Myocyte (in vitro differentiated cells): Measurements from ENCODE around the gene RALGAPB. TPM values are rescaled to one million over a fixed set of nuclear protein-coding genes. Genes with fewer than 3 reads are reported as not detected.
"Not testable (repeated sequence)": the region's sequence is repeated elsewhere in the genome, so short reads cannot be mapped to it uniquely, and the experiment has no call there.

Experiments used
- DNase-seq: peaks from one replicate; pipeline ENCODE4 v3.0.0-alpha.2; 2012; ENCODE audit warnings: low read depth
- total RNA-seq: library from RNA; depleted of rRNA; stranded (reverse); fragments of >200 nt; gene quantifications from 2 replicates; pipeline ENCODE4 v1.2.3, GENCODE V29; 2014

The RALGAPB gene
- total RNA-seq, 1 donor from 2014 or later, result 24.3 TPM

GRCh38 chr20:38485041-38485440 lies 12.4 kb downstream of the RALGAPB start:
- no peak for DNase-seq

- no peak for DNase-seq
These were observed 16.5 kb downstream of the RALGAPB start for GRCh38 chr20:38489181-38489580.

- no peak for DNase-seq
These were observed 24.7 kb downstream of the RALGAPB start for GRCh38 chr20:38497246-38497935.

GRCh38 chr20:38498909-38499308 lies 26.3 kb downstream of the RALGAPB start:
- DNase-seq, result no peak

GRCh38 chr20:38499366-38499765 lies 26.7 kb downstream of the RALGAPB start:
- no peak for DNase-seq

GRCh38 chr20:38501858-38502436 lies 29.3 kb downstream of the RALGAPB start:
- no peak for DNase-seq

- no peak for DNase-seq
These were observed 31.9 kb downstream of the RALGAPB start for GRCh38 chr20:38504368-38505090.

- DNase-seq, result no peak
These were observed 32.4 kb downstream of the RALGAPB start for GRCh38 chr20:38505091-38505455.

- DNase-seq, result not testable (repeated sequence)
These were observed 39.1 kb downstream of the RALGAPB start for GRCh38 chr20:38511726-38512125.

GRCh38 chr20:38514185-38514584 lies 41.5 kb downstream of the RALGAPB start:
- no peak for DNase-seq

- DNase-seq, result no peak
These were observed 42.3 kb downstream of the RALGAPB start for GRCh38 chr20:38514947-38515346.

- no peak for DNase-seq
These were observed 43.0 kb downstream of the RALGAPB start for GRCh38 chr20:38515631-38516030.

GRCh38 chr20:38519426-38519825 lies 46.8 kb downstream of the RALGAPB start:
- no peak for DNase-seq

- no peak for DNase-seq
These were observed 47.6 kb downstream of the RALGAPB start for GRCh38 chr20:38520261-38520660.

- DNase-seq, result no peak
These were observed 51.1 kb downstream of the RALGAPB start for GRCh38 chr20:38523697-38524096.

- DNase-seq, result no peak
These were observed 55.5 kb downstream of the RALGAPB start for GRCh38 chr20:38528167-38528566.

- no peak for DNase-seq
These were observed 58.4 kb downstream of the RALGAPB start for GRCh38 chr20:38531021-38531420.

- DNase-seq, result peak; percentile 5
These were observed 62.1 kb downstream of the RALGAPB start for GRCh38 chr20:38534756-38535155.

GRCh38 chr20:38536310-38536709 lies 63.7 kb downstream of the RALGAPB start:
- DNase-seq, result no peak

GRCh38 chr20:38537176-38537575 lies 64.5 kb downstream of the RALGAPB start:
- DNase-seq, result no peak

GRCh38 chr20:38538789-38539188 lies 66.1 kb downstream of the RALGAPB start:
- no peak for DNase-seq
